ENCODE measurements around the gene CPED1.

GRCh38 chr7:120981117-120981516 lies 7.4 kb upstream of the CPED1 start:
- TF ChIP-seq CTCF (conservative IDR thresholded peaks at IDR 0.05): no peak
- no peak for TF ChIP-seq ZFX (IDR thresholded peaks at IDR 0.05)

Measured in C4-2B (cell line).